NB4 (cell line): ENCODE data around the gene ZBTB12.

ENCODE experiments used
- POLR2A ChIP-seq: IDR thresholded peaks from 2 replicates; pipeline ENCODE4 v1.6.1; 2011; ENCODE audit warnings: mild to moderate bottlenecking; ENCODE audit not compliant: insufficient read length; ENCODE audit errors: extremely low read depth
- TF ChIP-seq, protein P1 (sequence below): IDR thresholded peaks from one replicate; pipeline ENCODE4 v1.5.1; 2012; ENCODE audit warnings: low read depth, low read length
- TF ChIP-seq, protein P2 (sequence below): IDR thresholded peaks from 2 replicates; pipeline ENCODE4 v1.6.1; 2011; ENCODE audit warnings: low read depth, low read length

- TF ChIP-seq, protein P1, sequence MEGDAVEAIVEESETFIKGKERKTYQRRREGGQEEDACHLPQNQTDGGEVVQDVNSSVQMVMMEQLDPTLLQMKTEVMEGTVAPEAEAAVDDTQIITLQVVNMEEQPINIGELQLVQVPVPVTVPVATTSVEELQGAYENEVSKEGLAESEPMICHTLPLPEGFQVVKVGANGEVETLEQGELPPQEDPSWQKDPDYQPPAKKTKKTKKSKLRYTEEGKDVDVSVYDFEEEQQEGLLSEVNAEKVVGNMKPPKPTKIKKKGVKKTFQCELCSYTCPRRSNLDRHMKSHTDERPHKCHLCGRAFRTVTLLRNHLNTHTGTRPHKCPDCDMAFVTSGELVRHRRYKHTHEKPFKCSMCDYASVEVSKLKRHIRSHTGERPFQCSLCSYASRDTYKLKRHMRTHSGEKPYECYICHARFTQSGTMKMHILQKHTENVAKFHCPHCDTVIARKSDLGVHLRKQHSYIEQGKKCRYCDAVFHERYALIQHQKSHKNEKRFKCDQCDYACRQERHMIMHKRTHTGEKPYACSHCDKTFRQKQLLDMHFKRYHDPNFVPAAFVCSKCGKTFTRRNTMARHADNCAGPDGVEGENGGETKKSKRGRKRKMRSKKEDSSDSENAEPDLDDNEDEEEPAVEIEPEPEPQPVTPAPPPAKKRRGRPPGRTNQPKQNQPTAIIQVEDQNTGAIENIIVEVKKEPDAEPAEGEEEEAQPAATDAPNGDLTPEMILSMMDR: peak; percentile 38
- TF ChIP-seq, protein P2, sequence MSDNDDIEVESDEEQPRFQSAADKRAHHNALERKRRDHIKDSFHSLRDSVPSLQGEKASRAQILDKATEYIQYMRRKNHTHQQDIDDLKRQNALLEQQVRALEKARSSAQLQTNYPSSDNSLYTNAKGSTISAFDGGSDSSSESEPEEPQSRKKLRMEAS: no peak
- TF ChIP-seq POLR2A: no peak
Observed at GRCh38 chr6:31922942-31923341, 21.1 kb upstream of the ZBTB12 start.
